GM12878 (cell line): Measurements from ENCODE around the gene ZNRF3. TPM values are rescaled to one million over a fixed set of nuclear protein-coding genes. Genes with fewer than 3 reads are reported as not detected.
"Not testable (repeated sequence)": the region's sequence is repeated elsewhere in the genome, so short reads cannot be mapped to it uniquely, and the experiment has no call there.

Experiments used
- ATAC-seq: fragments of 200-7000 bp; cut with Tn5 transposase; 3 replicates; pipeline ENCODE4 v1.9.1; 2020; ENCODE audit warnings: mild to moderate bottlenecking, moderate library complexity
- BruUV-seq: library from RNA; stranded (reverse); fragments of 400-500 nt; replicated peaks from 2 replicates; lab custom pipeline; 2021; lab: Mats Ljungman, UMichigan
- CTCF ChIA-PET: fragments of 300-600 bp; sonication (Branson Sonifier 250); formaldehyde crosslinking; extraction: SDS; loops from one replicate; lab custom pipeline; 2021; ENCODE audit warnings: inconsistent platforms; lab: Yijun Ruan, JAX
- POLR2A ChIA-PET: fragments of 350-600 bp; formaldehyde crosslinking; extraction: SDS; loops from one replicate; lab custom pipeline; 2021; ENCODE audit warnings: inconsistent platforms; lab: Charles Lee
- RAD21 ChIA-PET: fragments of 300-600 bp; sonication (Branson Sonifier 250); formaldehyde crosslinking; loops from one replicate; lab custom pipeline; 2023; ENCODE audit warnings: antibody characterized with exemption; ENCODE audit not compliant: unreplicated experiment; lab: Charles Lee
- SMC1A ChIA-PET: fragments of 300-600 bp; sonication (Branson Sonifier 250); formaldehyde crosslinking; loops from one replicate; lab custom pipeline; 2023; ENCODE audit not compliant: unreplicated experiment, uncharacterized antibody; lab: Charles Lee
- DNase-seq: peaks from one replicate; pipeline ENCODE4 v3.0.0-alpha.2; 2011; ENCODE audit warnings: low read depth, low spot score
- FAIRE-seq: peaks from 3 replicates; lab custom pipeline; 2011; peaks lifted over from hg19 to GRCh38; lab: Jason Lieb, UNC
- H2AFZ ChIP-seq: 2 replicates; pipeline ENCODE4 v1.6.0; 2011; ENCODE audit warnings: low read depth, low read length, control low read depth; ENCODE audit not compliant: control insufficient read depth
- H3K27ac ChIP-seq: 2 replicates; pipeline ENCODE4 v1.5.1; 2011; ENCODE audit warnings: control low read depth; ENCODE audit not compliant: control insufficient read depth, insufficient read depth
- H3K27me3 ChIP-seq, 2 experiments: replicated peaks in 1 of 2; 2 replicates each; pipeline versions ENCODE4 v1.6.0 to v1.6.1; 2011; ENCODE audit warnings: low read length in 1 of 2; ENCODE audit not compliant: control insufficient read depth in 2 of 2, insufficient read depth in 2 of 2
- H3K36me3 ChIP-seq, 2 experiments: 2 replicates each; pipeline ENCODE4 v1.5.1; 2011; ENCODE audit warnings: low read length in 1 of 2; ENCODE audit not compliant: control insufficient read depth in 2 of 2, insufficient read depth in 2 of 2
- H3K4me1 ChIP-seq: 2 replicates; pipeline ENCODE4 v1.6.1; 2011; ENCODE audit warnings: mild to moderate bottlenecking, low read length, moderate library complexity, mixed read lengths; ENCODE audit not compliant: control insufficient read depth, insufficient read depth
- H3K4me2 ChIP-seq: 2 replicates; pipeline ENCODE4 v1.6.0; 2011; ENCODE audit warnings: control low read depth; ENCODE audit not compliant: control insufficient read depth, insufficient read depth
- H3K4me3 ChIP-seq: fragments of 200-600 bp; sonication (generic); 2 replicates; pipeline ENCODE4 v1.5.1; 2016
- H3K79me2 ChIP-seq: 2 replicates; pipeline ENCODE4 v1.6.0; 2011; ENCODE audit warnings: low read length; ENCODE audit not compliant: control insufficient read depth, insufficient read depth
- H3K9ac ChIP-seq: 2 replicates; pipeline ENCODE4 v1.8.0; 2011; ENCODE audit warnings: low read length, control low read depth, mixed read lengths; ENCODE audit not compliant: control insufficient read depth, insufficient read depth
- H3K9me3 ChIP-seq: replicated peaks from 3 replicates; pipeline ENCODE4 v1.5.1; 2011; ENCODE audit warnings: mild to moderate bottlenecking, low read length; ENCODE audit not compliant: control insufficient read depth, insufficient read depth
- H4K20me1 ChIP-seq: 2 replicates; pipeline ENCODE4 v1.6.0; 2011; ENCODE audit not compliant: control insufficient read depth, insufficient read depth
- ESRRA ChIP-seq: IDR thresholded peaks from 2 replicates; pipeline ENCODE4 v1.6.1; 2012; ENCODE audit warnings: mild to moderate bottlenecking, low read length, improper control_type of control experiment
- NKRF ChIP-seq: fragments of 450-650 bp; conservative IDR thresholded peaks from 2 replicates; pipeline ENCODE4 v1.6.1; 2017; ENCODE audit warnings: mild to moderate bottlenecking, moderate library complexity
- PBX3 ChIP-seq: IDR thresholded peaks from 2 replicates; pipeline ENCODE4 v1.6.1; 2011; ENCODE audit warnings: mild to moderate bottlenecking, low read depth, low read length, moderate library complexity; ENCODE audit not compliant: insufficient replicate concordance
- RBBP5 ChIP-seq: fragments of 200-600 bp; sonication (generic); conservative IDR thresholded peaks from 2 replicates; pipeline ENCODE4 v1.6.1; 2016
- RCOR1 ChIP-seq: conservative IDR thresholded peaks from 2 replicates; pipeline ENCODE4 v1.6.1; 2012; ENCODE audit warnings: low read depth, low read length, improper control_type of control experiment
- SIX5 ChIP-seq: IDR thresholded peaks from 2 replicates; pipeline ENCODE4 v1.6.1; 2011; ENCODE audit warnings: mild to moderate bottlenecking, low read depth, low read length, moderate library complexity; ENCODE audit not compliant: severe bottlenecking
- WRNIP1 ChIP-seq: IDR thresholded peaks from 2 replicates; pipeline ENCODE4 v1.6.1; 2011; ENCODE audit warnings: low read depth, low read length, improper control_type of control experiment, borderline replicate concordance
- ZNF207 ChIP-seq: fragments of 450-650 bp; IDR thresholded peaks from 2 replicates; pipeline ENCODE4 v1.6.1; 2014; ENCODE audit warnings: antibody characterized with exemption, mild to moderate bottlenecking, borderline replicate concordance
- WGBS: methylation state at CpG from one replicate; pipeline ENCODE4 v1.1.6; 2016; ENCODE audit warnings: low lambda C conversion rate; ENCODE audit not compliant: insufficient replicate concordance, insufficient coverage; ENCODE audit errors: missing lambda C conversion rate; 5-methylcytosine and 5-hydroxymethylcytosine counted together
- in situ Hi-C: fragments of 300-500 bp; cut with MboI; formaldehyde crosslinking; loops from 9 replicates; pipeline ENCODE4 v1.14.3; 2018; ENCODE audit warnings: mixed read lengths
- intact Hi-C: fragments of 100-400 bp; cut with micrococcal nuclease; formaldehyde crosslinking; loops from one replicate; pipeline ENCODE4 v1.14.2; 2022; ENCODE audit not compliant: unreplicated experiment
- polyA plus RNA-seq, 11 experiments: library from polyadenylated mRNA; depleted of rRNA in 4 of 11; unstranded in 6 of 11; stranded (reverse) in 5 of 11; fragments of >200 nt; fragmentation: Nextera tagmentation in 4 of 11; fragmentation: Illumina TruSeq in 1 of 11; extraction: Ambion mirVana in 4 of 11; extraction: Trizol in 1 of 11; gene quantifications; 1 replicate in 1 of 11; 2 replicates in 10 of 11; pipeline versions ENCODE4 v1.2.1 to v1.2.3, GENCODE V29; 2011 to 2016; ENCODE audit warnings: inconsistent platforms in 2 of 11, missing spikeins in 2 of 11, low read depth in 1 of 11
- total RNA-seq, 4 experiments: library from RNA; depleted of rRNA in 3 of 4; stranded (reverse); fragments of >200 nt in 3 of 4; fragmentation: Illumina TruSeq in 1 of 4; extraction: Trizol in 1 of 4; gene quantifications; 2 replicates each; pipeline versions ENCODE4 v1.2.1 to v1.2.3, GENCODE V29; 2013 to 2021

The ZNRF3 gene
- total and polyA plus RNA-seq, 10 of the 15 experiments (the other 5 are each of a cell fraction or from before 2014, with no cell fraction given): 0.05 to 2.4 (median 0.46) TPM

GRCh38 chr22:29082826-29083545 lies 199.6 kb downstream of the ZNRF3 start (continued):
- TF ChIP-seq ZNF207: no peak
- no peak for TF ChIP-seq RBBP5
- TF ChIP-seq ESRRA: no peak
- no peak for TF ChIP-seq PBX3
- TF ChIP-seq NKRF: no peak
- no peak for TF ChIP-seq WRNIP1
- no peak for TF ChIP-seq SIX5
- no peak for TF ChIP-seq RCOR1
- TF ChIP-seq, all 136 proteins: peak for 0

- SMC1A ChIA-PET: interaction anchor here (0.8 to 1.8 kb wide), 7 partner anchors 8 to 227 kb away, joined by 3 to 7 read pairs (median 3); no protein-coding TSS in a partner anchor
- CTCF ChIA-PET, BruUV-seq, ATAC-seq, H3K4me1 ChIP-seq, H3K9ac ChIP-seq, H2AFZ ChIP-seq, H3K9me3 ChIP-seq, H3K79me2 ChIP-seq, H3K4me2 ChIP-seq, in situ Hi-C loops, RAD21 ChIA-PET, H3K27me3 ChIP-seq, H3K4me3 ChIP-seq, intact Hi-C loops, H3K27ac ChIP-seq, H4K20me1 ChIP-seq, DNase-seq, FAIRE-seq, H3K36me3 ChIP-seq: not testable (repeated sequence)
- WGBS: 84% methylated on average over 7 of the region's 7 CpGs
- POLR2A ChIA-PET: interaction anchor here (1.2 kb wide), 1 partner anchor 9 kb away, joined by 3 read pairs; no protein-coding TSS in a partner anchor
These were observed 200.2 kb downstream of the ZNRF3 start for GRCh38 chr22:29083576-29083932.
